HFFc6 (cell line): ENCODE results near the gene ATP8A2. TPM values are rescaled to one million over a fixed set of nuclear protein-coding genes. Genes with fewer than 3 reads are reported as not detected.

Experiments
- DNase-seq: peaks from one replicate; pipeline ENCODE4 v3.0.0-alpha.2; 2018
- H3K27ac Mint-ChIP-seq: 2 replicates; pipeline ENCODE4 v1.8.0; 2020; ENCODE audit warnings: mild to moderate bottlenecking, mixed read lengths
- H3K27me3 Mint-ChIP-seq: 2 replicates; pipeline ENCODE4 v1.8.0; 2021; ENCODE audit warnings: mild to moderate bottlenecking, moderate library complexity, mixed read lengths; ENCODE audit not compliant: insufficient read depth
- H3K36me3 Mint-ChIP-seq: 2 replicates; pipeline ENCODE4 v1.8.0; 2021; ENCODE audit warnings: low read depth, mixed read lengths
- H3K4me1 Mint-ChIP-seq: 2 replicates; pipeline ENCODE4 v1.8.0; 2020; ENCODE audit warnings: low read depth, mixed read lengths
- H3K4me3 Mint-ChIP-seq: 2 replicates; pipeline ENCODE4 v1.8.0; 2020; ENCODE audit warnings: mild to moderate bottlenecking, moderate library complexity, mixed read lengths
- H3K9me3 Mint-ChIP-seq: 2 replicates; pipeline ENCODE4 v1.8.0; 2020; ENCODE audit warnings: mild to moderate bottlenecking, mixed read lengths
- total RNA-seq, 6 experiments: library from RNA; stranded (reverse); fragmentation: NEBNext Ultra II Directional; extraction: Animal tissue kit (Norgen Biotek cat#: 25700); gene quantifications; 2 replicates in 1 of 6; 3 replicates in 5 of 6; pipeline ENCODE4 v1.2.3, GENCODE V29; 2021
- TF ChIP-seq, protein P1 (sequence below): fragments of 200-600 bp; sonication (generic); IDR thresholded peaks from 2 replicates; pipeline ENCODE4 v1.5.0; 2021; ENCODE audit warnings: antibody characterized with exemption, mild to moderate bottlenecking

Gene ATP8A2
- total RNA-seq, 6 experiments from 2014 or later, result 0.02 TPM; not detected in 5

DNA sequence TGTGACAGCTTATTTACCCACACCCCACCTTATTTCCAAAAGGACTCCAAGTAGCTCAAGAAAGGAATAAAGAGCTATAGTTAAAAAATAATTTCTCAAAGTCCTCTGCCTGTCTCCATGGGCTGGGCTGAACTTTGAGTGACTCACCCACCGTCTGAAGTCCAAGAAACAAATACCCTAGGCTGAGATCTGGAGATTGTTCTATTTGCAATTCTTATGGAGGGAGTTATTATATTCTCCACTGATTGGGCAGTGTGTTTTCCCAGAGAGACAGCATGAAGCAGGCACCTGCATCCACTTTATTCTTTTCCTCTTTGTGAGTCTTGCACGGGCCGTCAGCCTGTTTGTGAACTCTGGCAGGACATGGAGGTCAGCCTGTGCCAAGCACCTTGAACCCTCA, 616.9 kb downstream of the ATP8A2 start:
- Mint-ChIP-seq H3K9me3 (no peaks in the 10 kb centered on the region; the same call in none of the 2 replicates), H3K36me3 (no peaks in the 10 kb centered on the region), H3K27ac (no peak overlapping the region), H3K4me1 (no peaks in the 10 kb centered on the region), H3K27me3 (peaks cover 3% of the 10 kb centered on the region), H3K4me3 (no peak overlapping the region)
- TF ChIP-seq, protein P1, sequence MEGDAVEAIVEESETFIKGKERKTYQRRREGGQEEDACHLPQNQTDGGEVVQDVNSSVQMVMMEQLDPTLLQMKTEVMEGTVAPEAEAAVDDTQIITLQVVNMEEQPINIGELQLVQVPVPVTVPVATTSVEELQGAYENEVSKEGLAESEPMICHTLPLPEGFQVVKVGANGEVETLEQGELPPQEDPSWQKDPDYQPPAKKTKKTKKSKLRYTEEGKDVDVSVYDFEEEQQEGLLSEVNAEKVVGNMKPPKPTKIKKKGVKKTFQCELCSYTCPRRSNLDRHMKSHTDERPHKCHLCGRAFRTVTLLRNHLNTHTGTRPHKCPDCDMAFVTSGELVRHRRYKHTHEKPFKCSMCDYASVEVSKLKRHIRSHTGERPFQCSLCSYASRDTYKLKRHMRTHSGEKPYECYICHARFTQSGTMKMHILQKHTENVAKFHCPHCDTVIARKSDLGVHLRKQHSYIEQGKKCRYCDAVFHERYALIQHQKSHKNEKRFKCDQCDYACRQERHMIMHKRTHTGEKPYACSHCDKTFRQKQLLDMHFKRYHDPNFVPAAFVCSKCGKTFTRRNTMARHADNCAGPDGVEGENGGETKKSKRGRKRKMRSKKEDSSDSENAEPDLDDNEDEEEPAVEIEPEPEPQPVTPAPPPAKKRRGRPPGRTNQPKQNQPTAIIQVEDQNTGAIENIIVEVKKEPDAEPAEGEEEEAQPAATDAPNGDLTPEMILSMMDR, result no peak
- no peak for DNase-seq

DNA sequence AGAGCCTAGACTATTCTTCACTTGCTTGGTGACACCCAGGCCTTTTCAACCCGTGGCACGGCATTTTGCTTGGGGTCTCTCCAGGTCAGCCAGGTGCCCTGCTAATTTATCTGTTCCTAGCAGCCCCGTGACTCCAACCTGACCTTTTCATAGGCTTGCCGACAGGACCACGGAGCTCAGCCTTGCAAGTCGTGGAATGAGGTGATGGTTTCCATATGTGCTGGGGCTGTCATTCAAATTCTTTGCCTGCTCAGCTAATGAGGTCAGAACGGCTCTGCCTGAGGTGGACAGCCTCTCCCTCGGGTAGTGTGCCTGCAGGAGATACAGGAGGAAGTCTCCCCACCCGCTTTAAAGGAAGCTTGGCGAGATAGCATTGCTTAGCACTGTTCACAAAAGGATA, 619.0 kb downstream of the ATP8A2 start:
- Mint-ChIP-seq H3K9me3 (peaks cover 11% of the 10 kb centered on the region; the same call in 1 of the 2 replicates), H3K36me3 (no peaks in the 10 kb centered on the region), H3K27me3 (no peaks in the 10 kb centered on the region; the same call in 1 of the 2 replicates), H3K4me3 (no peak overlapping the region), H3K27ac (no peak overlapping the region), H3K4me1 (no peaks in the 10 kb centered on the region)
- TF ChIP-seq, protein P1, result no peak
- no peak for DNase-seq

GRCh38 chr13:25992076-25992475, 620.3 kb downstream of the ATP8A2 start:
- no peaks in the 10 kb centered on the region; the same call in 1 of the 2 replicates for H3K36me3 Mint-ChIP-seq
- TF ChIP-seq, protein P1, result no peak
- H3K4me1 Mint-ChIP-seq, result no peaks in the 10 kb centered on the region
- DNase-seq, result no peak
- H3K9me3 Mint-ChIP-seq, result peaks cover 12% of the 10 kb centered on the region
- no peak overlapping the region for H3K27ac Mint-ChIP-seq
- H3K4me3 Mint-ChIP-seq, result no peak overlapping the region
- no peaks in the 10 kb centered on the region; the same call in none of the 2 replicates for H3K27me3 Mint-ChIP-seq

DNA sequence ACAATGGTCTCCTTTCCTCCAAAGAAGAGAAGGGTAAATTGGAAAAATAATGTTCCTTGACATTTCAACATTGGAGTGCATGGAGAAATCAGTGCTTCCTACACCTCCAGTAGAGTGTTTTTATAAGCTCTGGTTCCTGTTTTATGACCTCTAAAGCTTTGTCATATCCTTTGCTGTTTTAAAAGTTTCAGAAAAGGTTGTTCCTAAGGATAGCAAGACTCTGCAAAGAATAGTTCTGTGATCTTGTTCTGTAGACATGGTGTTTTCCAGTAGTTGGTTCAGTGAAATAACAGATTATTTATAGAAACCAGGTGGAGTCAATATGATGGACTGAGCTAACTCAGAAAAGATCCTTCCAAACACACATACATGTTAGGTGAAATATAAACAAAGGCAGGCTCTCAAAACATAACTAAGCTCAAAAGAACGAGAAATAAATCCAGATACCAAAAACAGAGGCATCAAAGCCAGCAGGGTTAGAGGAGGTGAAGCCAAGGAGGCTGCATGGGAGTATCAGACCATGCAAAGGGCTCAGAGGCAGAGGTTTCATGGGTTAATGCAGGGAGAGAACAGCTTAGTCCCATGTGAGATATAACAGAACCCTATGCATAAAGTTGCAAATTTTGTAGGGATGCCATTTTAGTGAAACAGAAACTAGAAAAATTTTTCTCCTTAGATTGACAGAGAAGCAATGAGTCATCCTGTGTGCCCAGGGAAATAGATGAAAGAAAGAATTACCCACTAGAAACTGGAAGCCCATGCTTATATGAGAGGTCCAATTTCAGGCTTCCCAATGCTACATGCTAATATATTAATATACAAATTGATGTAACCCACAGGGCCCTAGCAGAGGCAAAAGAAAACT, 635.7 kb downstream of the ATP8A2 start:
- no peaks in the 10 kb centered on the region for H3K4me1 Mint-ChIP-seq
- no peaks in the 10 kb centered on the region for H3K36me3 Mint-ChIP-seq
- H3K9me3 Mint-ChIP-seq, result peaks cover 17% of the 10 kb centered on the region
- no peak overlapping the region for H3K4me3 Mint-ChIP-seq
- H3K27ac Mint-ChIP-seq, result no peak overlapping the region
- TF ChIP-seq, protein P1, result no peak
- no peaks in the 10 kb centered on the region for H3K27me3 Mint-ChIP-seq
- no peak for DNase-seq

DNA sequence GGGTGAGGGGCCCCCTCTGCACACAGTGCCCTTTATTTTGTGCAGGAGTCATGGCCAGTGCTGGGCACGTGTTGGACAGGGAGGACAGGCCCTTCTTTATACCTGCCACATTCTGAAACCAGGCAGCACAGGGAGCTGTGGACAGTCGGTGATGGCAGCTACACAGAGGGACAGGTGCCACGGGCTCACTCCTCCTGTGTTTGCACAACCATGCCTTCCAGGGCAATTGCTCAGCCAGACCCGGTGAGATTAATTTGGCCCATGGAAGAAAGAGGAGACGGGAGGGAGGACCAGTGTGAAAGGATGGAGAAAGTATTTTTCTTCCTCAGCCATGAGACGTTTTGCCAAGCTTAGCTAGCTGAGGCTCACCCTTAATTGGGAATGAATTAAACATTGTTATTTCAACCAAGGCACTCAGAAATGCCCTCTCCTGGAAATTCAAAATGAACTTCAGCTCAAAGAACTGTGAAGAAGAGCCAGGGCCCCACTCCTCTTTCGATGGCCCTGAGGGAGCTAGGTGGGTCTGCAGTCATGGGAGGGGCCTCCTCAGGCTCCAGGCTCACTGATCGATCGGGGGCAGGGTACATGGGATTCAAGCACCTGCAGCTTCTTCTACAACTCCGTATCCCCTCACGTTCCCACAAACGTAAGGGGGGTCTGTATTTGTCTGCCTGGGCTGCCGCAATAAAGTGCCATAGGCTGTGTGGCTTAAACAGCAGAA, 638.9 kb downstream of the ATP8A2 start:
- Mint-ChIP-seq H3K4me3 (no peak overlapping the region), H3K9me3 (peaks cover 15% of the 10 kb centered on the region), H3K36me3 (no peaks in the 10 kb centered on the region), H3K4me1 (no peaks in the 10 kb centered on the region), H3K27ac (no peak overlapping the region), H3K27me3 (no peaks in the 10 kb centered on the region; the same call in 1 of the 2 replicates)
- TF ChIP-seq, protein P1, result no peak
- no peak for DNase-seq
